ENCODE results near the gene ENPEP. TPM values are rescaled to one million over a fixed set of nuclear protein-coding genes. Genes with fewer than 3 reads are reported as not detected.

The ENPEP gene
- total and polyA plus RNA-seq, 4 donors = 4.5 to 41.5 (median 25.5) TPM

GRCh38 chr4:110527156-110527555 lies 51.2 kb downstream of the ENPEP start:
- 85% methylated on average over 4 of the region's 4 CpGs for WGBS
- Histone ChIP-seq H3K4me1 (ENCODE audit: control insufficient read depth in 4 of 4, insufficient read depth in 4 of 4, low read length in 3 of 4) (peaks cover 0 to 3% (median 0%) of the 10 kb centered on the region in 4 donors), H3K9me3 (ENCODE audit: control insufficient read depth in 4 of 4, low read length in 3 of 4) (no peaks in the 10 kb centered on the region), H3K9ac (ENCODE audit: low read depth in 1 of 2, low read length in 2 of 2) (no peak overlapping the region), H3K36me3 (ENCODE audit: control insufficient read depth in 4 of 4, insufficient read depth in 3 of 4, low read depth in 1 of 4, low read length in 3 of 4) (peaks cover 2 to 12% (median 9%) of the 10 kb centered on the region in 4 donors), H3K27me3 (ENCODE audit: control insufficient read depth in 4 of 4, insufficient read depth in 4 of 4, low read length in 3 of 4) (no peaks in the 10 kb centered on the region), H3K27ac (ENCODE audit: low read depth in 1 of 2, low read length in 2 of 2) (no peak overlapping the region), H3K4me3 (ENCODE audit: low read depth in 1 of 3, low read length in 3 of 3) (no peak overlapping the region)
- TF ChIP-seq TAF1 (conservative IDR thresholded peaks at IDR 0.05) = no peak
- no peak for TF ChIP-seq ATF3 (IDR thresholded peaks at IDR 0.05)
- no peak for TF ChIP-seq CTCF (IDR thresholded peaks at IDR 0.05; ENCODE audit: low read depth, low read length, missing input control)
- no peak for TF ChIP-seq ZBTB33 (IDR thresholded peaks at IDR 0.05)
- no peak for TF ChIP-seq NR2F2 (IDR thresholded peaks at IDR 0.05)
- TF ChIP-seq GABPA (IDR thresholded peaks at IDR 0.05 in 1 of 2, conservative IDR thresholded peaks at IDR 0.05 in 1 of 2) = no peak
- TF ChIP-seq HNF4A (conservative IDR thresholded peaks at IDR 0.05) = no peak
- no peak for TF ChIP-seq RAD21 (IDR thresholded peaks at IDR 0.05)
- no peak for TF ChIP-seq FOXA1 (IDR thresholded peaks at IDR 0.05)
- TF ChIP-seq, protein P1, sequence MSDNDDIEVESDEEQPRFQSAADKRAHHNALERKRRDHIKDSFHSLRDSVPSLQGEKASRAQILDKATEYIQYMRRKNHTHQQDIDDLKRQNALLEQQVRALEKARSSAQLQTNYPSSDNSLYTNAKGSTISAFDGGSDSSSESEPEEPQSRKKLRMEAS (IDR thresholded peaks at IDR 0.05) = no peak
- TF ChIP-seq JUND (IDR thresholded peaks at IDR 0.05) = no peak
- no peak for TF ChIP-seq FOXA2 (IDR thresholded peaks at IDR 0.05)
- TF ChIP-seq EGR1 (IDR thresholded peaks at IDR 0.05; ENCODE audit: low read depth in 2 of 2) = no peak
- TF ChIP-seq SP1 (IDR thresholded peaks at IDR 0.05) = no peak
- no peak for TF ChIP-seq HNF4G (IDR thresholded peaks at IDR 0.05)
- TF ChIP-seq YY1 (IDR thresholded peaks at IDR 0.05) = no peak
- DNase-seq (ENCODE audit: low spot score) = no peak

DNA sequence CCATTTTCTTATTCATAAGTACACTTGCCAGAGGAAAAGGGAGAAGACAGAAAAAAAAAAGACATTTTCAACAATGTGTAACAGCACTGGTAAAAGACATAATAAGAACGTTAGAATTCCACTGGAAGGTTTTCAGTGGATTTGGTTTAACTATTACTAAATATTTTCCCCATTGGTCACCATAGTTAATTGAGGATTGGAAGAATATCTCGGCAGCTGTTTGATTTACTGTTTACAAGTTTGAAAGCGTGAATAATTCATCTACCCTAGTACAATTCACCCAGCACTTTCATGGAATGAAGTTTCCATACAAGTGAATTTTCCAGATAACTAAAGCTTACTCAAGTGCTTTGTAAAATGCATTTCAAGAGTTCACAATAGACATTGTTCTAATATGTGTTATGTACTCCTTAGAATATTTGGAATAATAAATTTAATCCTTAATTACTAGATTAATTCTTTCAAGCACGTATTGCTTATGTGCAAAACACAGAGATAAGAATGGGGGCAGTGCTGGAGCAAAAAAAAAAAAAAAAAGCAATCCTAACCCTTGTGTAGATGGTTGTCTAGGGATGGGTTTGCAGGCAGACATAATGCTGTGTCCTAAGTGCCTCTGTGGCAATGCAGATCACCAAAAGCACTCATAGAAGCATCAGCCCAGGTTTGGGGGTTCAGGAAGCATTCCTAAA lies 57.1 kb downstream of the ENPEP start:
- WGBS = 86% methylated on average over 4 of the region's 4 CpGs
- H3K4me3 ChIP-seq (ENCODE audit: low read depth in 1 of 3, low read length in 3 of 3) = no peak overlapping the region
- TF ChIP-seq RAD21 (IDR thresholded peaks at IDR 0.05) = no peak
- no peak for TF ChIP-seq FOXA2 (IDR thresholded peaks at IDR 0.05)
- DNase-seq (ENCODE audit: low spot score) = no peak
- H3K36me3 ChIP-seq (ENCODE audit: control insufficient read depth in 4 of 4, insufficient read depth in 3 of 4, low read depth in 1 of 4, low read length in 3 of 4) = peaks cover 0 to 11% (median 3%) of the 10 kb centered on the region in 4 donors
- peaks cover 0 to 3% (median 0%) of the 10 kb centered on the region in 4 donors for H3K4me1 ChIP-seq (ENCODE audit: control insufficient read depth in 4 of 4, insufficient read depth in 4 of 4, low read length in 3 of 4)
- H3K27me3 ChIP-seq (ENCODE audit: control insufficient read depth in 4 of 4, insufficient read depth in 4 of 4, low read length in 3 of 4) = no peaks in the 10 kb centered on the region
- H3K9ac ChIP-seq (ENCODE audit: low read depth in 1 of 2, low read length in 2 of 2) = no peak overlapping the region
- no peak overlapping the region for H3K27ac ChIP-seq (ENCODE audit: low read depth in 1 of 2, low read length in 2 of 2)
- H3K9me3 ChIP-seq (ENCODE audit: control insufficient read depth in 4 of 4, low read length in 3 of 4) = peaks cover 0 to 1% (median 0%) of the 10 kb centered on the region in 4 donors
